Suprapubic skin (tissue), 4 donors: ENCODE measurements around the gene TRNAU1AP.

ENCODE experiments used
- EP300 ChIP-seq: sonication (generic); formaldehyde crosslinking; IDR thresholded peaks from one replicate; pipeline ENCODE4 v1.6.1; 2017; ENCODE audit warnings: antibody characterized with exemption
- POLR2A ChIP-seq, 2 donors: fragments of 450-650 bp; IDR thresholded peaks; one replicate each; pipeline ENCODE4 v1.6.1; 2017; ENCODE audit warnings: antibody characterized with exemption in 2 of 2, mild to moderate bottlenecking in 2 of 2, moderate library complexity in 2 of 2
- POLR2AphosphoS5 ChIP-seq, 3 donors: sonication (generic); formaldehyde crosslinking; IDR thresholded peaks; one replicate each; pipeline ENCODE4 v1.6.1; 2017; ENCODE audit warnings: antibody characterized with exemption in 3 of 3
- TF ChIP-seq, protein P1 (sequence below), 2 donors: fragments of 200-600 bp in 1 of 2; fragments of 450-650 bp in 1 of 2; sonication (generic) in 1 of 2; IDR thresholded peaks; one replicate each; pipeline ENCODE4 v1.5.1; 2016 to 2019; ENCODE audit warnings: antibody characterized with exemption in 2 of 2, mild to moderate bottlenecking in 1 of 2, moderate library complexity in 1 of 2

DNA sequence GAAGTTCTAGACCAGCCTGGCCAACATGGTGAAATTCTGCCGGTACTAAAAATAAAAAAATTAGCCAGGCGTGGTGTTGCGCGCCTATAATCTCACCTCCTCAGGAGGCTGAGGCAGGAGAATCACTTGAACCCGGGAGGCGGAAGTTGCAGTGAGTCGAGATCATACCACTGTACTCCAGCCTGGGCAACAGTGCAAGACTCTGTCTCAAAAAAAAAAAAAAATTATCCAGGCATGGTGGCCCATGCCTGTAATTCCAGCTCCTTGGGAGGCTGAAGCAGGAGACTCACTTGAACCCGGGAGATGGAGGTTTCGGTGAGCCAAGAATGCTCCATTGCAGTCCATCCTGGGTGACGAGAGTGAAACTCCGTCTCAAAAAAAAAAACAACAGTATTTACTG, 20.7 kb downstream of the TRNAU1AP start:
- TF ChIP-seq, protein P1, sequence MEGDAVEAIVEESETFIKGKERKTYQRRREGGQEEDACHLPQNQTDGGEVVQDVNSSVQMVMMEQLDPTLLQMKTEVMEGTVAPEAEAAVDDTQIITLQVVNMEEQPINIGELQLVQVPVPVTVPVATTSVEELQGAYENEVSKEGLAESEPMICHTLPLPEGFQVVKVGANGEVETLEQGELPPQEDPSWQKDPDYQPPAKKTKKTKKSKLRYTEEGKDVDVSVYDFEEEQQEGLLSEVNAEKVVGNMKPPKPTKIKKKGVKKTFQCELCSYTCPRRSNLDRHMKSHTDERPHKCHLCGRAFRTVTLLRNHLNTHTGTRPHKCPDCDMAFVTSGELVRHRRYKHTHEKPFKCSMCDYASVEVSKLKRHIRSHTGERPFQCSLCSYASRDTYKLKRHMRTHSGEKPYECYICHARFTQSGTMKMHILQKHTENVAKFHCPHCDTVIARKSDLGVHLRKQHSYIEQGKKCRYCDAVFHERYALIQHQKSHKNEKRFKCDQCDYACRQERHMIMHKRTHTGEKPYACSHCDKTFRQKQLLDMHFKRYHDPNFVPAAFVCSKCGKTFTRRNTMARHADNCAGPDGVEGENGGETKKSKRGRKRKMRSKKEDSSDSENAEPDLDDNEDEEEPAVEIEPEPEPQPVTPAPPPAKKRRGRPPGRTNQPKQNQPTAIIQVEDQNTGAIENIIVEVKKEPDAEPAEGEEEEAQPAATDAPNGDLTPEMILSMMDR (IDR thresholded peaks at IDR 0.05), result no peak
- TF ChIP-seq EP300, result no peak
- no peak for TF ChIP-seq POLR2AphosphoS5 (IDR thresholded peaks at IDR 0.05)
- TF ChIP-seq POLR2A (IDR thresholded peaks at IDR 0.05), result no peak
